Endothelial cell of umbilical vein (primary cell): ENCODE results near the gene CSN3. TPM values are rescaled to one million over a fixed set of nuclear protein-coding genes. Genes with fewer than 3 reads are reported as not detected.

ENCODE experiments used
- BruUV-seq: library from RNA; stranded (reverse); fragments of 400-500 nt; replicated peaks from 2 replicates; lab custom pipeline; 2021; lab: Mats Ljungman, UMichigan
- CTCF ChIA-PET: fragments of 300-600, 350-600 bp; sonication (Branson Sonifier 250); formaldehyde crosslinking; loops from one replicate; lab custom pipeline; 2021; ENCODE audit warnings: antibody characterized with exemption, inconsistent platforms; lab: Charles Lee
- POLR2A ChIA-PET: fragments of 300-600, 350-600 bp; sonication (Branson Sonifier 250); formaldehyde crosslinking; loops from one replicate; lab custom pipeline; 2021; ENCODE audit warnings: antibody characterized with exemption, inconsistent platforms; lab: Charles Lee
- DNase-seq: peaks from one replicate; pipeline ENCODE4 v3.0.0-alpha.2; 2011; ENCODE audit warnings: low read depth, low spot score
- FAIRE-seq: peaks from 2 replicates; lab custom pipeline; 2011; peaks lifted over from hg19 to GRCh38; lab: Jason Lieb, UNC
- H2AFZ ChIP-seq: 2 replicates; pipeline ENCODE4 v1.6.0; 2012; ENCODE audit warnings: low read depth, low read length, control low read depth, inconsistent platforms
- H3K27ac ChIP-seq: 2 replicates; pipeline ENCODE4 v1.5.1; 2011; ENCODE audit warnings: low read depth, mild to moderate bottlenecking, control low read depth, low read length, moderate library complexity; ENCODE audit not compliant: insufficient read depth
- H3K27me3 ChIP-seq, 2 experiments: 2 replicates each; pipeline versions ENCODE4 v1.6.0 to v1.6.1; 2011; ENCODE audit warnings: low read length in 2 of 2, mixed read lengths in 1 of 2; ENCODE audit not compliant: control insufficient read depth in 2 of 2, insufficient read depth in 2 of 2
- H3K36me3 ChIP-seq, 2 experiments: 2 replicates in 1 of 2; 3 replicates in 1 of 2; pipeline ENCODE4 v1.5.1; 2011; ENCODE audit warnings: low read length in 2 of 2, mild to moderate bottlenecking in 1 of 2, moderate library complexity in 1 of 2; ENCODE audit not compliant: control insufficient read depth in 2 of 2, insufficient read depth in 2 of 2; ENCODE audit errors: extremely low read depth in 1 of 2
- H3K4me1 ChIP-seq: 3 replicates; pipeline ENCODE4 v1.5.1; 2011; ENCODE audit warnings: mild to moderate bottlenecking, low read length; ENCODE audit not compliant: control insufficient read depth, insufficient read depth; ENCODE audit errors: extremely low read depth
- H3K4me2 ChIP-seq: 2 replicates; pipeline ENCODE4 v1.6.1; 2011; ENCODE audit warnings: low read length, control low read depth, mixed read lengths; ENCODE audit not compliant: insufficient read depth
- H3K4me3 ChIP-seq, 3 experiments: fragments of 200-600 bp in 1 of 3; sonication (generic), shearing (Covaris generic) in 1 of 3; replicated peaks in 1 of 3; 2 replicates each; pipeline ENCODE4 v1.5.1; 2011 to 2016; ENCODE audit warnings: control low read depth in 3 of 3, low read length in 3 of 3, mild to moderate bottlenecking in 2 of 3, inconsistent platforms in 1 of 3, low read depth in 1 of 3, moderate library complexity in 1 of 3; ENCODE audit not compliant: insufficient read depth in 1 of 3
- H3K79me2 ChIP-seq: 2 replicates; pipeline ENCODE4 v1.6.0; 2012; ENCODE audit warnings: low read length, inconsistent platforms; ENCODE audit not compliant: control insufficient read depth, insufficient read depth
- H3K9ac ChIP-seq: replicated peaks from 2 replicates; pipeline ENCODE3; 2011; ENCODE audit warnings: low read length, control low read depth; ENCODE audit not compliant: insufficient read depth; ENCODE audit errors: extremely low read depth
- H3K9me1 ChIP-seq: replicated peaks from 3 replicates; pipeline ENCODE4 v1.6.0; 2011; ENCODE audit warnings: mild to moderate bottlenecking, low read length; ENCODE audit not compliant: control insufficient read depth, insufficient read depth; ENCODE audit errors: extremely low read depth
- H3K9me3 ChIP-seq: replicated peaks from 2 replicates; pipeline ENCODE4 v1.5.1; 2012; ENCODE audit warnings: low read length, inconsistent platforms; ENCODE audit not compliant: control insufficient read depth, insufficient read depth
- H4K20me1 ChIP-seq: replicated peaks from 2 replicates; pipeline ENCODE3; 2011; ENCODE audit warnings: mild to moderate bottlenecking, low read length; ENCODE audit not compliant: control insufficient read depth, insufficient read depth; ENCODE audit errors: extremely low read depth
- CTCF ChIP-seq, 2 donors: IDR thresholded peaks; 1 replicate in 1 of 2; 2 replicates in 1 of 2; pipeline ENCODE4 v1.5.1; 2011; ENCODE audit warnings: low read length in 2 of 2, mild to moderate bottlenecking in 2 of 2, moderate library complexity in 2 of 2, control low read depth in 1 of 2, inconsistent platforms in 1 of 2, low read depth in 1 of 2; ENCODE audit not compliant: insufficient read depth in 1 of 2; ENCODE audit errors: extremely low read depth in 1 of 2
- FOS ChIP-seq: IDR thresholded peaks from 2 replicates; pipeline ENCODE4 v1.6.1; 2011; ENCODE audit warnings: mild to moderate bottlenecking, low read length, moderate library complexity, borderline replicate concordance; ENCODE audit not compliant: insufficient read depth
- JUN ChIP-seq: IDR thresholded peaks from 2 replicates; pipeline ENCODE4 v1.6.1; 2011; ENCODE audit warnings: borderline replicate concordance, low read depth; ENCODE audit not compliant: insufficient read length, insufficient read depth
- MAX ChIP-seq: IDR thresholded peaks from 2 replicates; pipeline ENCODE4 v1.6.1; 2011; ENCODE audit not compliant: insufficient read depth, insufficient read length
- POLR2AphosphoS5 ChIP-seq: IDR thresholded peaks from 2 replicates; pipeline ENCODE4 v1.6.1; 2012; ENCODE audit warnings: low read depth, mild to moderate bottlenecking, control low read depth, low read length, moderate library complexity; ENCODE audit not compliant: insufficient read depth
- dilution Hi-C: fragments of 300-500 bp; cut with MboI; formaldehyde crosslinking; loops from one replicate; pipeline ENCODE4 v1.15.0; 2019; ENCODE audit warnings: low sequenced_read_pairs; ENCODE audit not compliant: extremely low pct_ligation_motif_present
- intact Hi-C: fragments of 100-400 bp; cut with micrococcal nuclease; formaldehyde crosslinking; loops from one replicate; pipeline ENCODE4 v1.10.0; 2022
- polyA plus RNA-seq, 4 experiments: library from polyadenylated mRNA; depleted of rRNA in 3 of 4; stranded (reverse) in 3 of 4; unstranded in 1 of 4; fragments of >200 nt; gene quantifications; 2 replicates each; pipeline versions ENCODE4 v1.2.1 to v1.2.3, GENCODE V29; 2011 to 2012; ENCODE audit warnings: missing spikeins in 1 of 4
- total RNA-seq: library from RNA; stranded (reverse); gene quantifications from 2 replicates; pipeline ENCODE4 v1.2.3, GENCODE V29; 2021

The CSN3 gene
- total and polyA plus RNA-seq, 2 donors (not counting 3 experiments of a cell fraction or from before 2014, with no cell fraction given), result not detected

- Histone ChIP-seq H3K4me2 (no peak overlapping the region), H3K9me3 (no peaks in the 10 kb centered on the region), H3K4me1 (no peaks in the 10 kb centered on the region), H2AFZ (no peak overlapping the region), H3K36me3 (no peaks in the 10 kb centered on the region), H4K20me1 (no peaks in the 10 kb centered on the region), H3K9me1 (no peaks in the 10 kb centered on the region), H3K79me2 (no peaks in the 10 kb centered on the region), H3K27me3 (no peaks in the 10 kb centered on the region), H3K9ac (no peak overlapping the region), H3K27ac (no peak overlapping the region), H3K4me3 (no peak overlapping the region)
- no peak for DNase-seq
- no peak for FAIRE-seq
- CTCF ChIA-PET, result interaction anchor here (0.7 kb wide), 1 partner anchor 97 kb away, joined by 3 read pairs; no protein-coding TSS in a partner anchor
- POLR2A ChIA-PET, result no interaction called here
- intact Hi-C loops, result no loop called here
- dilution Hi-C loops, result no loop called here
- BruUV-seq, result no TSS peak
- TF ChIP-seq JUN (no peak), FOS (no peak), CTCF (IDR thresholded peaks at IDR 0.05; ENCODE audit: extremely low read depth in 1 of 2, insufficient read depth in 1 of 2, low read depth in 1 of 2, low read length in 2 of 2) (no peak), MAX (no peak), POLR2AphosphoS5 (no peak)
Measured at GRCh38 chr4:70280567-70280966, 38.2 kb downstream of the CSN3 start.
